Osteoblast (primary cell): ENCODE results near the gene WWC1. TPM values are rescaled to one million over a fixed set of nuclear protein-coding genes. Genes with fewer than 3 reads are reported as not detected.

Experiments used
- DNase-seq: peaks from one replicate; pipeline ENCODE4 v3.0.0; 2011; ENCODE audit warnings: low spot score, mixed read lengths; ENCODE audit not compliant: insufficient read length; ENCODE audit errors: missing footprints
- H2AFZ ChIP-seq: 2 replicates; pipeline ENCODE4 v1.6.0; 2011; ENCODE audit warnings: mild to moderate bottlenecking, low read length
- H3K27ac ChIP-seq: 2 replicates; pipeline ENCODE4 v1.5.1; 2011; ENCODE audit warnings: mild to moderate bottlenecking, low read depth, low read length, moderate library complexity
- H3K27me3 ChIP-seq: 2 replicates; pipeline ENCODE4 v1.6.0; 2012; ENCODE audit warnings: mild to moderate bottlenecking, control low read depth, inconsistent platforms, low read length, moderate library complexity; ENCODE audit not compliant: insufficient read depth
- H3K36me3 ChIP-seq: 2 replicates; pipeline ENCODE4 v1.5.1; 2011; ENCODE audit warnings: mild to moderate bottlenecking, low read length, control low read depth, moderate library complexity; ENCODE audit not compliant: insufficient read depth
- H3K4me1 ChIP-seq: 2 replicates; pipeline ENCODE4 v1.5.1; 2011; ENCODE audit warnings: mild to moderate bottlenecking, low read length, control low read depth, moderate library complexity; ENCODE audit not compliant: insufficient read depth
- H3K4me2 ChIP-seq: 2 replicates; pipeline ENCODE4 v1.6.0; 2011; ENCODE audit warnings: mild to moderate bottlenecking, low read length; ENCODE audit not compliant: insufficient read depth
- H3K4me3 ChIP-seq: fragments of 200-600 bp; sonication (generic); 3 replicates; pipeline ENCODE4 v1.5.1; 2012; ENCODE audit warnings: mild to moderate bottlenecking, low read length, inconsistent platforms; ENCODE audit not compliant: insufficient read depth
- H3K79me2 ChIP-seq: 2 replicates; pipeline ENCODE4 v1.6.0; 2012; ENCODE audit warnings: mild to moderate bottlenecking, low read length, control low read depth, inconsistent platforms; ENCODE audit not compliant: insufficient read depth
- H3K9me3 ChIP-seq: 2 replicates; pipeline ENCODE4 v1.5.1; 2011; ENCODE audit warnings: low read depth, low read length, control low read depth
- H4K20me1 ChIP-seq: 2 replicates; pipeline ENCODE4 v1.6.0; 2012; ENCODE audit warnings: mild to moderate bottlenecking, low read length, control low read depth; ENCODE audit not compliant: insufficient read depth
- CTCF ChIP-seq: IDR thresholded peaks from 2 replicates; pipeline ENCODE4 v1.5.1; 2011; ENCODE audit warnings: mild to moderate bottlenecking, low read depth, low read length, moderate library complexity; ENCODE audit errors: extremely low read depth
- total RNA-seq: library from RNA; depleted of rRNA; stranded (reverse); fragments of >200 nt; gene quantifications from 2 replicates; pipeline ENCODE4 v1.2.3, GENCODE V29; 2012

Gene WWC1
- total RNA-seq, 1 donor = 1.4 TPM

GRCh38 chr5:168342151-168342825 is 50.8 kb downstream of the WWC1 start:
- Histone ChIP-seq H2AFZ (no peak overlapping the region), H3K4me1 (peaks cover 4% of the 10 kb centered on the region), H4K20me1 (no peaks in the 10 kb centered on the region), H3K27me3 (no peaks in the 10 kb centered on the region), H3K79me2 (no peaks in the 10 kb centered on the region), H3K4me2 (no peak overlapping the region), H3K36me3 (no peaks in the 10 kb centered on the region), H3K9me3 (no peaks in the 10 kb centered on the region), H3K27ac (no peak overlapping the region), H3K4me3 (no peak overlapping the region)
- no peak for DNase-seq
- TF ChIP-seq CTCF = no peak

GRCh38 chr5:168342985-168343384 is 51.5 kb downstream of the WWC1 start:
- no peak overlapping the region for H3K27ac ChIP-seq

GRCh38 chr5:168346417-168346816 is 55.0 kb downstream of the WWC1 start:
- Histone ChIP-seq H3K79me2 (no peaks in the 10 kb centered on the region), H3K4me3 (no peak overlapping the region), H3K9me3 (no peaks in the 10 kb centered on the region), H2AFZ (no peak overlapping the region), H4K20me1 (no peaks in the 10 kb centered on the region), H3K27me3 (no peaks in the 10 kb centered on the region), H3K27ac (no peak overlapping the region), H3K36me3 (no peaks in the 10 kb centered on the region), H3K4me2 (no peak overlapping the region), H3K4me1 (peaks cover 4% of the 10 kb centered on the region)
- no peak for DNase-seq
- no peak for TF ChIP-seq CTCF

More at GRCh38 chr5:168342985-168343384, 51.5 kb downstream of the WWC1 start:
- no peak for TF ChIP-seq CTCF
- Histone ChIP-seq H3K27me3 (no peaks in the 10 kb centered on the region), H4K20me1 (no peaks in the 10 kb centered on the region), H2AFZ (no peak overlapping the region), H3K79me2 (no peaks in the 10 kb centered on the region), H3K4me3 (no peak overlapping the region), H3K9me3 (no peaks in the 10 kb centered on the region), H3K4me1 (peaks cover 4% of the 10 kb centered on the region), H3K4me2 (no peak overlapping the region), H3K36me3 (no peaks in the 10 kb centered on the region)
- no peak for DNase-seq

GRCh38 chr5:168347368-168348083 is 56.1 kb downstream of the WWC1 start:
- DNase-seq = no peak
- H3K79me2 ChIP-seq = no peaks in the 10 kb centered on the region
- no peak for TF ChIP-seq CTCF
- H3K36me3 ChIP-seq = no peaks in the 10 kb centered on the region
- H3K9me3 ChIP-seq = no peaks in the 10 kb centered on the region
- H3K27me3 ChIP-seq = no peaks in the 10 kb centered on the region
- no peak overlapping the region for H3K4me2 ChIP-seq
- H2AFZ ChIP-seq = no peak overlapping the region
- H4K20me1 ChIP-seq = no peaks in the 10 kb centered on the region
- no peak overlapping the region for H3K27ac ChIP-seq
- H3K4me1 ChIP-seq = peaks cover 4% of the 10 kb centered on the region
- no peak overlapping the region for H3K4me3 ChIP-seq
